Stimulated activated CD8-positive, alpha-beta memory T cell treated with anti-CD3 and anti-CD28 coated beads, Interleukin-4, amount 100 ng/mL, for 4 hours (primary cell): Measurements from ENCODE around the gene TANC2.
"Not testable (repeated sequence)": the region's sequence is repeated elsewhere in the genome, so short reads cannot be mapped to it uniquely, and the experiment has no call there.

Experiments
- DNase-seq, 2 donors: peaks; one replicate each; pipeline ENCODE4 v3.0.0-alpha.2; 2020; ENCODE audit warnings: low read depth in 2 of 2, low spot score in 1 of 2

Gene TANC2

DNA sequence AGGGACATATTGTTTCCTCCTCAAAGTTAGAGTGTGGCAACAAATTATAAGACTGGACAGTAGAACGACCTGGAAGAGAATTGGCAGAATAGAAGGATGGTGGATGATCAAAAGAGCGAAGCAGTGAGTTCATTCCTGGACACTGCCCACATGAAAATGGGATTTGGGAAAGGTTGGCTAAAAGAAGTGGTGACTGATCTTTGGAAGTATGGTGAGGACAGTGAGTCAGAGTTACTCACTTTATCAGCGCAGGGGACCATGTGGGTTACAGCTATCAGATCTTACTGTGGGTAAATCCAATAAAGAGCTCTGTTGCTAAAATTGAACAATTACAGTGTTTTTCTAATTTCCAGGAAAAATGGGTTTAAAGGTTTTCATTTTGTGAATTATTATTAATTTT lies 2.7 kb upstream of the TANC2 start:
- no peak for DNase-seq

DNA sequence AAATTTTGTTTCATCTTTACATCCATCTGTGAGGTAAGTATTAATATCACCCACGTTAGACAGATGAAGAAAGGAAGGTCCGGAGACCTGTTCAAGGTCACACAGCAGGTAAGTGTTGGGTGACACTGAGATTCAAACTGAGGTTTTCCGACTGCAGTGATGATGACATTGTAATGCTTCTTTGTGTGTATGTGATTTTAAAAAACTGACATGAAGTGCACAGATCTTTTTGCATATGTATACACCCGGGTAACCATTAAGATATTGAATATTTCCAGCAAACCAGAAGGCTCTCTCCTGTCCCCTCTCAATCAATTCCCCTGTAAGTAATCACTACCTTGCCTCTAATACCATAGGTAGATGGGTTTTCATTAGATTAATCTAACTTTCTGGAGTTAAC lies 1.5 kb upstream of the TANC2 start:
- no peak for DNase-seq

DNA sequence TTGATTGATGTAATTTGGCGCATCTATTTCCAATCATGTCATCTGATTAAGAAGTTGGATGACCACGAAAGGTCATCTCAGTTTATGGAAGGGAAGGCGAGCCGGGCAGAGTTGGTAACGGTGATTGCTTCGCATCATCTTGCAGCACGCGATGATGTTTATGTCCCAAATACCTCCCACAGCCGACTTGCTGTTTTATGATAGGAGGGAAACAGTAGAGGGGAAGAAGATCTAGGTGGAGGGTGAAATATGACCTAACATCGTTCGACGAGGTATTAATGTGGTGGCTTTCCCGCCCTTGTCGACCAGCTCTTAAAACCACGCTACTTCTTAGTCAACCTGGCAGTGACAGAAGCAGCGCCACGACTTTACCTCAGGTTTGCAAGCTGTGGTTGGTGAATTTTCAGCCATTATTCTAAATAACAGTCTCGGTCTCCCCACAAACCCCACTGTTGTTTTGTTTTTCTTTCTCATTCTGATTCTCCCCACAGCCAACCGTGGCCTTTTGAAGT lies 805 bp upstream of the TANC2 start:
- DNase-seq: peak; percentile 2 to 4

DNA sequence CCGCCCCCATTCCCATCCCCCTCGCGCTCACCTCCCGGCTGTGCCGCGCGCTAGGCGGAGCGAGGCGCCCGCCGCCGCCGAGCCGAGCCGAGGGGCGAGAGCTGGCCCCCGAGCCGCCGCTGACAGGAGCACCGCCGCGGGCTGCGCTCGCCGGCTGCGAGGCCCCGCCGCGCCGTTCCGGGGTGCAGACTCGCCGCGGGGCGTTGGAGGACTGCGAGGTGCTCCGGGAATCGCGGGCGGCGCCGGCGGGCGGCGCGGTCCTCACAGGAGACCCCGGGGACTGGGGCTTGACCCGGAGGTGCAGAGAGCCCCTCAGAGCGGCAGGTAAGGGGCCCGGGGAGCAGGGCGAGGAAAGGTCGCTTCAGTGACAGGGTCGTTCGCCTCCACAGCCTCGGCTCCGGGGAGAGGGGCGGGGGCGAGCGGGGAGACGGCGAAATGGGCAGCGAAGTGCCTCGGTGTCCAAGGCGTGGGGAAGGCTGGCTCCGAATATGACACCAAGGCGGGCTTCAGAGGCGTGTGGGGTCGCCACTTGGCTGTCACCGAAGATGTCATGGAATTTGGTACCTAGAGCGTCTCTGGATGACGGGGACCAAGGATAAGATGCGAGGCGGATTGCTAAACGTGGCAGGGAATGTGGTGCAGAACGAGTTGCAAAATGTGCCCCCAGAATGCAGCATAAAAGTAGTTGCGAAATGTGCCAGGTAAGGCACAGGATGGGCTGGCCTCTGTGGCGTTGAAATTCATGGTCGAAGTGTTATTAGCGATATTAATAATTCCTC lies 580 bp downstream of the TANC2 start:
- peak; percentile 33 to 41 for DNase-seq

DNA sequence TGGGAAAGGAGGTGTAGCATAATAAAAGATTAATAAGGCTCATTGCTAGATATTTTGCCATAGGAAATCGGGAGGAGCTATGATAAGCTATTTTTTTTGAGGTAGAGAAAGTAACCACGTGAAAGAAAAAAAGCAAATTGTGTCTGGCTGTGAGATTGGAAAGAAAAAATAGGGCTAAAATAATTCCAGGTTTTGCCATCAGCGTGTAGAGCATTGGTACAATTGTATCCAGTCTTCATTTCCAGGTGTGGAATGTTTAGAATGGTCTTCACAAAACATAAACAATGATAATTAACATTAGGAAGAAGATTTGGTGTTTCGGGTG lies 1.1 kb downstream of the TANC2 start:
- DNase-seq: no peak

DNA sequence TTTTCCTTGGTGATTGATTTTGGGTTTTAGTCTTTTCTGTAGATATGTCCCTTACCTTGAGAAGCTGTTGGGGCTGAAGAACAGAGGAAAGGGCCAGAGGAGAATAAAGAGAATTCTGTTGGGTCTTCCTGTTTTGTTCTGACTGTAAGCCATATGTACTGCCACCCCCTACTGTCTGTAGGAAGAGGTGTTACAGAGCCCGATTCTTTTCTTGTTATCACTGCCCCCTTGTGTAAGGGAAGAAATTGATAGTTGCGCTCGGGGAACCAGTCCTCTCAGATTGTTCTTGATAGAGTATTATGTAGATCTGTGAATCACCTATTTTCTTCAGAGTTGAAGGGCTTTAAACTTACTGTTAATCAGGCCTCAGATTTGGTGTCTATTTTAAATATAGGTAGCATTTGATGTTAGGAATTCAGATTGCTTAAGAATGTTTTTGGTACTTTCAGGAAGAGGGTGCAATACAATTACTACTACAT lies 2.4 kb downstream of the TANC2 start:
- peak; percentile 5 to 16 for DNase-seq

DNA sequence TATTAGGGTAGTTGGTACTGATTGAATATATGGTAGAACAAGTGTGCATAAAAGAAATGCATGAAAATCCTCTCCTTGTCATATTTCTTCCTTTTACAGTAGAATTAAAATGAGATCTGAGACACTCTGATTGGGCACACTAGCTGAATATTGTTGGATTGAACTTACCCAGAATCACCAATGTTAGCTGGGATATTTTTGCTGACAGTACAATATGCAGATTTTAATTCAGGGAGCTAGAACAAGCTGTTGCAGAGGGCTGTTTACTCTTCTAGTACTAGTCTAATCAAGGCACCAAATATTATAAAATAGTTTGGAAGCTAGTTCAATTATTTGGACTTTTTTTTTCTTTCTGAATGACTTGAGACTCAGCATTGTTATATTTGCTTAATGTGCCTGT lies 4.6 kb downstream of the TANC2 start:
- DNase-seq: no peak

DNA sequence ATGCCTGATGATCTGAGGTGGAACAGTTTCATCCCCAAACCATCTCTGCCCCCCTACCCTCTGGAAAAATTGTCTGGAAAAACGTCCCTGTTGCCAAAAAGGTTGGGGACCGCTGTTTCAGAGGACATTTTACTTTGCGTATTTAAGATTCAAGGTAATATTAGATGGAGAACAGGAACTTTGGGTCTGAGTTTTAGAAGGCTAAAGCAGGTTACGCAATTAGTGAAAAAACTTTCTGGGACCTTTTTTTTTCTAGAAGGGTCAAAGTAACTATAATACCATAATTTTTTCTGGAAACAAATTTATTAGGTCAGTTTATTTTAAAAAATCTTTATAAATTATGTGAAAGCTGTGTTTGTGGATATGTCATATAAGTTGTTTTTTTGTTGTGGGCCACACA lies 5.8 kb downstream of the TANC2 start:
- DNase-seq: no peak

DNA sequence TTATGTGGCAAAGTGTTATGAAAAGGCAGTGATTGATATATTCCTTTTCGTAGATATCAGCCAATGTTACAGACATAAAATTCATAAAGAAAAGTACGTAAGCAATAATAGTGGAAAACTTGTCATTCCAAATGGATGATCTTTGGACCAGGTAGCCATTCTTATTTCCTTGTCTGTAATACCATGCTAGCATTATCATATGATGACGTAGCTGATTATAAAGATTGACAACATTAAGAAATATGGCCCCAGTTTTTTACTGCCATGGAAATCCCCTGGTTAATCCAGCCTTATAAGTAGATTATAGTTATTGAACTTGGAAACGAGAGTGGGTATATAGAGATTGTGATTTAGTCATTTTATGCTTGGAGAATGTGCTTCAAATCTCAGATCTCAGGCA lies 8.8 kb downstream of the TANC2 start:
- DNase-seq: no peak

DNA sequence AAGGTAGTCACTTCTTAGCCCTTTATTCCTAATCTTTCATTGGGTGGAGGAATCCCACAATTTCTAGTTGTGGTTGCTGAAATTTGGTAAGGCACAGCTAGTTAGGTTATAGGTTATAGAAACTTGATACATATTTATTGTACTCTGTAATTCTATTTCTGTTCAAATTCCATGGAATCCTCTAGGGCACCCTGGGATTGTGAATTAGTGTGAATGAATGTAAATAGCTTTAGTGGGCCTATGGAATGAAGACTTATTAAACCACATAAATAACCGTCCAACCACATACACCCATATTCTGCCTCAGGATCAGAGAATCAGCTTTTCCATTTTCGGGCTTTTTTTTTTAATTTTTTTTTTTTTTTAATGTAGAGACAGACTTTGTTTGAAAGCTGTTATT lies 9.2 kb downstream of the TANC2 start:
- DNase-seq: no peak

DNA sequence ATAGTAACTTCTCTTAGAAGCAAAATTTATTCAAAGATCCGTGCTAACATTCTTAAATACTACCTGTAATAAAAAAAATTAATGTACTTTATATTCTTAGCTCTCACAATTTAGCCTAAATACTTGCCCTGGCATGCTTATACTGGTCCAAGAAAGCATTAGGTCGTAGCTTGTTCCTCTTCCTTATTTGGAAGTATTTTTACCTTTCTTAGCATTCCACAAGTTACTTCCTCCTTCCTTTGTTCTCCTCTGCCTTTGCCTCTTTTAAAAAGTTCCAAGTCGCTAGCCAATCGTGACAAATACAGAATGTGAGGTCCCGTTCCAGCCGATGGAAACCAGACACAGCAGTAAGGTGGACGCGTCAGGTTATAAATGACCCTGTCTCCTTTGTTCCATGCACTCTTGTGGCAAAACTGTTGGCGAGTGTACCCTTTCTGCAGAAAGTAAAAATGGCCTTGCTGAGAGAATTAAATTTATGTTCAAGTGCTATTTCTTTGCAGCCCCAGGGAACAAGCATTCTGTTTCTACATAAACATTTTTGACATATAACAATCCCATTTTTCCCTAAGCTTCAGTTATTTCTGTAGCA lies 10.7 kb downstream of the TANC2 start:
- DNase-seq: not testable (repeated sequence)

DNA sequence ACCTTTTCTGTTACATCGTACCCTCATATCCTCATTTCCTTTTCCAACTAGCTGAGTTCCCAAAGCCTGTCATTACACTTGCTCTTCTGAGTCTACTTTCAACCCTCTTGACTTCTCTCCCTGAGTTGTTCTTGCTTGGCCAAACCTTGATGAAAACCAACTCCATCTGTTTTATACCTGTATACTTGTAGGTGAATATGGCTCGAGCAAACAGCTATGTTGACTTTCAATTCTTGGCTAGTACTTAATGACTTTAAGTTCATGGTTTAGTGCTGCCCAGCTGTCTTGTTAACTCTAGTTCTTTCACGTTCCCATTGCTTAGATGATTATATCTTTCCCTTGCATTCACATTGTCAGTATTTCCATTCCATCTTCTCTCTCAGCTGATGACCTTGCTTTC lies 14.8 kb downstream of the TANC2 start:
- DNase-seq: no peak

DNA sequence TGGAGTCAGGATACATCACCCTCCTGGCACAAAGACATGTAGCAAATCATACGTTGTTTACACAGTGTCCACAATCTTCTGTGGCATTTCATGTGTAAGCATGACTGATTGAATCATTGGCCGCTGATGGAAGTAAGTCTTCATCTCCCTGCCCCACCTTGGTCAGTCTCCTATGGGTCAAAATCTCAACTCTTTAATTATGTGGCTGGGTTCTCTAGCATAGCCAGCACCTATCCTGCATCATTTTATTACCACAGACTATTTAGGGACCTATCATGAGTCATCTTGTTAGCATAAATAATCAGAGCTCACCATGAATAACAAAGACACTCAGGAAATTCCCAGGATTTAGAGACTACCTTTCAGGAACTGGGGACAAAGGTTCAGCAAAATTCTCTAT lies 15.9 kb downstream of the TANC2 start:
- no peak for DNase-seq

DNA sequence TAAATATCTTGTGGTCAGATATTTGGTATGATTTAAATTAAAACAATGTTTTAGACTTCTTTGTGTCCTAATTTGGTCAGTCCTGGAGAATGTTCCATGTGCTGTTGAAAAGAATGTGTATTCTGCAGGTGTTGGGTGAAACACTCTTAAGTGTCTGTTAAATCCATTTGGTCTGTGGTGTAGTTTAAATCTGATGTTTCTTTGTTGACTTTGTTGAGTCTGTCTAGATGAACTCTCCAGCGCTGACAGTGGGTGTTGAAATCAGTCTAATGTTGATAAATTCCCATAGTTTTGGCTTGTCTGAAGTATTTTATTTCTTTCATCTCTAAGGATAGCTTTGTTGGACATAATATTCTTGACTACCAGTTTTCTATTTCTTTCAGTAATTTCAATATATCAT lies 18.8 kb downstream of the TANC2 start:
- no peak for DNase-seq

DNA sequence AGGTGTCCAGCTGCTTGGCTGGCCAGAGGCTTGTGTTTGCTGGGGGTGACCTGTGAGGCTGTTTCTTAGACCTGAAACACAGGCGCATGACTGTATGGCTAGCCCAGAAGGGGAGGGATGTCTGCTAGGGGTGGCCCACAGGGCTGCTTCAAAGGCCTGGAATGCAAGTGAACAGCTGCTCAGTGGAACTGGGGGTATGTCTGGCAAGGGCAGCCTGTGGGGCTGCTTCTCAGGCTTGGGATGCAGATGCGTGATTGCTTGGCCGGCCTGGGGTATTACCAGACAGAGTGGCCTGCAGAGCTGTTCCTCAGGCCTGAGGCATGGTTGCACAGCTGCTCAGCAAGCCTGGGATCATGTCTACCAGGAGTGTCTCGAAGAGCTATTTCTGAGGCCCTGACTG lies 20.5 kb downstream of the TANC2 start:
- no peak for DNase-seq

DNA sequence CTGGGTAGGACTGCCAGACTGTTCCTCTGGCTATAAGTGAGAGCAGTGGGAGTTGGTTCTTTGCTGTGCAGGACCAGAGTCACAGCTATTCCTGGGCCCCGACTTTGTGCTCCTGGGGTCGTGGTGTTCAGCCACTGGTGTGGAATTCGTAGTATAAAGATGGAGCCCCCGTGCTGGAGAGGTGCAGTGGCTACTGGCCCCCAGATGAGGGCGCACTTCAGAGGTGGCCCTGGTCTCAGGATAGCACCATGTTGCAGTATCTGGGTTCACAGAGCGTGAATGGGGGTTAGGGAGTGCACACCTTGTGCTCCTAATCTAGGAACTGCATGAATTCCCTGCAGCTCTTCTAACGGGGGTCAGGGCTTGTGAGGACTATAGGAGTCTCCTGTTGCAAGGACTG lies 21.1 kb downstream of the TANC2 start:
- DNase-seq: no peak

DNA sequence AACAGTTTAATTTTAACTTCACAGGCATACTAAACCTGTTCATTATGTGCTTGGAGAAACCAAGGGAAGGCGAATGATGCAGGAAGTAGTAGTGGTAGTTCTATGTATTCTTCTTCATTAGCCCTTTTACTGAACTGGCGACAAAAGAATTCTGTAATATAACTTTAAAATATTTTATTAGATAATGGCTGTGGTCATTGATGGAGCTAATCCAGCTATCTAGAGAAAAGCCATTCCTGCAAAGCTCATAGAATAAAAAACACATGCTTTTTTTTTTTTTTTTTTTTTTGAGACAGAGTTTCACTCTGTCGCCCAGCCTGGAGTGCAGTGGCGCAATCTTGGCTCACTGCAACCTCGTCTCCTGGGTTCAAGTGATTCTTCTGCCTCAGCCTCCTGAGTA lies 23.5 kb downstream of the TANC2 start:
- DNase-seq: no peak

DNA sequence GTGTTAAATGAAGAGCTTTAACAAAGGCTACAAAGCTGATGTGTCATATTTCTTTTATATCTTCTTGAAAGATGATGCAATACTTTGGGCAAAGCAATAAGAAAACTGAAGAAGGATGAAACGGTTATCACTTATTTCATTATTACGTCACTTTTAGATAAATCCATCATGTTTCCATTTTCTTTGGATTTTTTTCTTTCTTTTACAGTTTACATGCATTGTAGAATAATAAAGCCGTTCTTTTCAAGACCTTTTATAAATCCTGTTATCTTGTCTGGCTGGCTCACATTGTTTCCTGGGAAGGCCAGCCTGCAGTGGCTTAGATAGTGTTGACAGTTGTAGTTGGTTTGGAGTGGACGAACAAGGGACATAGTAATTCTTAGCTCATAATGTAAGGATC lies 28.9 kb downstream of the TANC2 start:
- no peak for DNase-seq

DNA sequence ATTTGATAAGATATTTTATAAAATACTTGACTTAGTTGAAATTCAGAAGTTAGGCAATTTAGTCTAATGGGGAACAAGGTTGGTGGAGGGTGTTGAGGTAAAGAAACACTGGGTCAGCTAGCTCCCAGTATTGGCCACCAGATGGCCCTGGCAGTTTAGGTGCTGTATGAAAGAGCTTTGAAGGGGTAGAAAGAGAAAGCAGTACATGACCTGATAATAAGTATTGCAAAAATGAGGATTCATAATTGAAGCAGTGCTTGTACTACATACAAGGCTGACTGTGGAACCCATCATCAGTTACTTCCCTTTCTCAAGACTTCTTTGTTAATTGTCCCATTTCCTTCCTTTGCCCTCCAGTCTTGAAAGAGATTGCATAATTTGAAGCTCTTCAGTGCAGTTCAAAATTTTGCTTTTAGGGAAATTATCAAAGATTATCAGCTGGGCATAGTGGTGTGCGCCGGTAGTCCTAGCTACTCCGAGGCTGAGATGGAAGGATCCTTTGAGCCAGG lies 29.4 kb downstream of the TANC2 start:
- no peak for DNase-seq

DNA sequence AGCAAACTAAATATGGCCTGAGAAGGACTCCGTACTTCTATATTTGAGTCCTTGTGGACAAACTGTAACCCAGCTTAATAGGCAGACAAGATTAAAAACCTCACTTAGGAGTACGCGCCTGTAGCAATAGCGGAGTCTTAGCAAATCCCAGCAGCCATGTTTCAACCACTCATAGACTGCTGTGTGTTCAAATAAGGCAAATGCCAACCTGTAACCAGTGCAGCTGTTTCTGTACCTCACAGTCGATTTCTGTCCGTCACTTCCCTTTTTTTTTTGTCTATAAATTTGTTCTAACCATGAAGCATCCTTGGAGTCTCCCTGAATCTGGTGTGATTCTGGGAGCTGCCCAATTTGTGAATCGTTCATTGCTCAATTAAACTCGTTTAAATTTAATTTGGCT lies 30.2 kb downstream of the TANC2 start:
- DNase-seq: no peak

DNA sequence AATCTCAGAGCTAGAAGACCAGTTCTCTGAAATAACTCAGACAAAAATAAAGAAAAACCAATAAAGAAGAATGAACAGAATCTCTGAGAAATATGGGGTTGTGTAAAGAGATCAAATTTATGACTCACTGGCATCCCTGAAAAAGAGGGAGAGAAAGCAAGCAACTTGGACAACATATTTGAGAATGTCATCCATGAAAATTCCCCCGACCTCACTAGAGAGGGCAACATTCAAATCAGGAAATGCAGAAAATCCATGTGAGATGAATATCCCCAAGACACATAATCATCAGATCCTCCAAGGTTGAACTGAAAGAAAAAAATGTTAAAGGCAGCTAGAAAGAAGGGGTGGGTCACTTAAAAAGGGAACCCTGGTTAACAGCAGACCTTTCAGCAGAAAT lies 32.1 kb downstream of the TANC2 start:
- no peak for DNase-seq

DNA sequence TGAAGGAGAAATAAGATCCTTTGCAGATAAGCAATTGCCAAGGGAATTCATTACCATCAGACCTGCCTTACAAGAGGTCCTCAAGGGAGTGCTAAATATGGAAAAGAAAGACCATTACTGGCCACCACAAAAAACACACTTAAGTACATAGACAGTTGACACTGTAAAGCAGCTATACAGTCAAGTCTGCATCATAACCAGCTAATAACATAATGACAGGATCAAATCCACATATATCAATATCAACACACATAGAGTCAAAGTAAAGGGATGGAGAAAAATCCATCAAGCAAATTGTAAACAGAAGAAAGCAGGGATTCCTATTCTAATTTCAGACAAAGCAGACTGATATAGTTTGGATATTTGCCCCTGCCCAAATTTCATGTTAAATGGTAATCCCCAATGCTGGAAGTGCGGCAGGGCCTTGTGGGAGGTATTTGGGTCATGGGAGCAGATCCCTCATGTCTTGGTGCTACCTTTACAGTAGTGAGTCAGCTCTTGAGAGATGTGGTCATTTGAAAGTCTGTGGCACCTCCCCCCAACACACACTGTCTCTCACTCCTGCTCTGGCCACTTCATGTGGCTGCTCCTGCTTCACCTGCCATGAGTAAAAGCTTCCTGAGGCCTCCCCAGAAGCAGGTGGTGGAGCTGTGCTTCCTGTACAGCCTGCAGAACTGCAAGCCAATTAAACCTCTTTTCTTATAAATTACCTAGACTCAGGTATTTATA lies 32.8 kb downstream of the TANC2 start:
- DNase-seq: no peak
